COLO668 (cell line): Measurements from ENCODE around the gene CLCN2.
"Not testable (repeated sequence)": the region's sequence is repeated elsewhere in the genome, so short reads cannot be mapped to it uniquely, and the experiment has no call there.

Source experiments
- DNase-seq: peaks from one replicate; lab custom pipeline; 2025; ENCODE audit not compliant: unreplicated experiment; lab: John Stamatoyannopoulos, UW

Gene CLCN2

GRCh38 chr3:184347321-184348056 is 13.9 kb downstream of the CLCN2 start:
- DNase-seq, result no peak

- DNase-seq, result no peak
Observed at GRCh38 chr3:184346480-184347190, 14.8 kb downstream of the CLCN2 start.

GRCh38 chr3:184345317-184346144 is 15.9 kb downstream of the CLCN2 start:
- peak; percentile 29 for DNase-seq

GRCh38 chr3:184344579-184345316 is 16.7 kb downstream of the CLCN2 start:
- DNase-seq, result no peak

- no peak for DNase-seq
Observed at GRCh38 chr3:184343200-184343876, 18.1 kb downstream of the CLCN2 start.

DNA sequence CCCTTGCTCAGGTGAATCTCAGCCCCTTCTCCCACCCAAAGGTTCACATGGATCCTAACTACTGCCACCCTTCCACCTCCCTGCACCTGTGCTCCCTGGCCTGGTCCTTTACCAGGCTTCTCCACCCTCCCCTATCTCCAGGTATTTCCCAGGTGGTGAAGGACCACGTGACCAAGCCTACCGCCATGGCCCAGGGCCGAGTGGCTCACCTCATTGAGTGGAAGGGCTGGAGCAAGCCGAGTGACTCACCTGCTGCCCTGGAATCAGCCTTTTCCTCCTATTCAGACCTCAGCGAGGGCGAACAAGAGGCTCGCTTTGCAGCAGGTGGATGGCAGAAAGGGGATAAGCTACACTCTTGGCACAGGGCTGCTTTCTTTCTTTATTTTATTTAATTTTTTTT is 19.5 kb downstream of the CLCN2 start:
- peak; percentile 73 for DNase-seq

GRCh38 chr3:184339451-184340135 is 21.8 kb downstream of the CLCN2 start:
- not testable (repeated sequence) for DNase-seq

DNA sequence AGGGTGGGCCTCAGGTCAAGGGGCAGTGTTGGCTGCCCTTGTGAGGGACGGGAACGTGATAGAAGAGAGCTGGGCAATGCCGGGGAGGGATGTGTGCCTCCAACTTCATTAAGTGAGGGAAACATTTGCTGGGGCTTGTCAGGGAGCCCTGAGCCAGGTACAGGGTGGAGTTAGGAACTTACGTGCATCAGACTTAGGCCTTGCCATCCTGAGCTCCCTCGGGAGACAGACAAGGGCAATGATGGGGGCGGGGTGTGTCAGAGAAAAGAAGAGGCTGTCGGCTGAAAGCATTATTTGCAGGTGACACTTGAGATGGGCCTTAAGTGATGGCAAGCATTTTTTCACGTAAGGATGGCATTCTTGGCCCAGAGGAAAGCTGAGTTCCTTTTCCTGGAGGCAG is 22.4 kb downstream of the CLCN2 start:
- peak; percentile 39 for DNase-seq

- peak; percentile 93 for DNase-seq
Observed at GRCh38 chr3:184338511-184338945, 22.9 kb downstream of the CLCN2 start.

- no peak for DNase-seq
Observed at GRCh38 chr3:184337981-184338380, 23.4 kb downstream of the CLCN2 start.

DNA sequence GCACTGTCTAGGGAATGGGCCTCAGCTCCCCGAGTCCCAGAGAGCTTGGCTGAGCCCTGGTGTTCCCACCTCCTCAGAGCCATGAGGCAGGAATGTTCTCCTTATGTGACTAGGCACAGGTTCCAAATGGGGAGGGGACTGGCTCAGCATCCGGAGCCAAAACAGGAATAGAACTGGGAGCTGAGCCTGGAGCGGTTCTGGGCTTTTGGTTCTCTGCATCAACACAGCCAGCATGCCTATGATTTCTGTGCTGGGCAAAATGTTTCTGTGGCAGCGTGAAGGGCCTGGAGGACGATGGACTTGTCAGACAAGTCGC is 24.0 kb downstream of the CLCN2 start, which contains the start of gene FAM131A:
FAM131A (plus strand) TSS at position 202 of the 316 bp plus-strand sequence; CDS start at position 233, 31 bp downstream.
- DNase-seq, result no peak

GRCh38 chr3:184336547-184337398 is 24.6 kb downstream of the CLCN2 start:
- peak; percentile 7 for DNase-seq

GRCh38 chr3:184335661-184336546 is 25.5 kb downstream of the CLCN2 start:
- peak; percentile 78 for DNase-seq

GRCh38 chr3:184335291-184335660 is 26.1 kb downstream of the CLCN2 start:
- DNase-seq, result peak; percentile 17

- no peak for DNase-seq
Observed at GRCh38 chr3:184334470-184335158, 26.8 kb downstream of the CLCN2 start.

- DNase-seq, result no peak
Observed at GRCh38 chr3:184333700-184334099, 27.7 kb downstream of the CLCN2 start.

GRCh38 chr3:184333190-184333589 is 28.2 kb downstream of the CLCN2 start:
- no peak for DNase-seq
